ENCODE measurements around the gene CTDP1.

Gene CTDP1

DNA sequence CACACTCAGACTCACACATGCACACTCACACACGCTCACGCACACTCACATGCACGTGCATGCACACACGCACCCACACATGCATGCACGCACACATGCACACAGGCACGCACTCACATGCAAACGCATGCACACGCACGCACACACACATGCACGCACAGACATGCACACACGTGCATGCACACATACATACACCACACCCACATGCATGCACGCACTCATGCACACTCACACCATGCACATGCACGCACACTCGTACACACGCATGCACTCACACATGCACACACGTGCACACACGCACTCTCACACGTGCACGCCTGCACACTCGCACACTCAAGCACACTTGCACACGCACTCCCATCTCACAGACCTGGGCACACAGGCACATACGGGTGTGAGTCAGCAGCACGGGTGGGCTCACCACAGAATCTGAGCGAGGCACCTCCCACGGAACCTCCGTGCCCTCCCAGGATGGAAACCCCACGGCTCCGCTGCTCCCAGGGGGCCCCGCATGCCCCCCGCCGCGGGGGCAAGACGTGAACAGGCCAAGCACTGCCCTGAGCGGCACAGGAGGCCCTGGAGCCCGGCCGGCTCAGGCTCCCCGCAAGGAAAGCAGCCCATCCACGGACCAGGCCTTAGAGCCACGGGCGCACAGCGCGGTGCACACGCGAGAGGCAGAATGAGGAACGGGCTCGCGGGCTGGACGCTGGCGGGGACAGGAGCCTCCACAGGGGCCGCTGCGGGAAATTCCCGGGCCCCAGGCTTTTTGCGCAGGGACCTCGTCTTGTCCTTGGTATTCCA, 109.7 kb downstream of the CTDP1 start:
- TF ChIP-seq EZH2phosphoT487 (IDR thresholded peaks at IDR 0.05; ENCODE audit: borderline replicate concordance) (no peak), CTCF (conservative IDR thresholded peaks at IDR 0.05; ENCODE audit: low read length) (no peak)
- Histone ChIP-seq H3K9me3 (ENCODE audit: insufficient read depth, low read depth, low read length) (peaks cover 18% of the 10 kb centered on the region; the same call in 1 of the 2 replicates), H3K4me3 (ENCODE audit: low read length, poor library complexity, severe bottlenecking) (no peak overlapping the region), H2AFZ (ENCODE audit: low read length) (no peak overlapping the region), H4K20me1 (ENCODE audit: insufficient read depth, low read length, poor library complexity, severe bottlenecking) (no peaks in the 10 kb centered on the region), H3K9ac (ENCODE audit: low read depth, low read length, poor library complexity, severe bottlenecking) (no peak overlapping the region), H3K79me2 (ENCODE audit: insufficient read depth, low read length) (no peaks in the 10 kb centered on the region), H3F3A (ENCODE audit: low read depth) (no peaks in the 10 kb centered on the region), H3K9me2 (replicated peaks; ENCODE audit: low read depth, low read length) (no peaks in the 10 kb centered on the region), H3K4me1 (ENCODE audit: insufficient read depth, low read length, poor library complexity, severe bottlenecking) (no peaks in the 10 kb centered on the region), H3K27me3 (ENCODE audit: insufficient read depth, low read length, poor library complexity, severe bottlenecking) (no peaks in the 10 kb centered on the region), H3K36me3 (ENCODE audit: insufficient read depth, low read length) (no peaks in the 10 kb centered on the region), H3K4me2 (ENCODE audit: low read depth, low read length, poor library complexity, severe bottlenecking) (no peak overlapping the region)

GRCh38 chr18:79789901-79790890, 110.6 kb downstream of the CTDP1 start:
- TF ChIP-seq CTCF (conservative IDR thresholded peaks at IDR 0.05; ENCODE audit: low read length) (no peak), EZH2phosphoT487 (IDR thresholded peaks at IDR 0.05; ENCODE audit: borderline replicate concordance) (no peak)
- no peaks in the 10 kb centered on the region for H3K36me3 ChIP-seq (ENCODE audit: insufficient read depth, low read length)
- no peak overlapping the region for H2AFZ ChIP-seq (ENCODE audit: low read length)
- no peaks in the 10 kb centered on the region for H3K27me3 ChIP-seq (ENCODE audit: insufficient read depth, low read length, poor library complexity, severe bottlenecking)
- H3K9ac ChIP-seq (ENCODE audit: low read depth, low read length, poor library complexity, severe bottlenecking), result no peak overlapping the region
- H3K4me1 ChIP-seq (ENCODE audit: insufficient read depth, low read length, poor library complexity, severe bottlenecking), result no peaks in the 10 kb centered on the region
- H3K9me2 ChIP-seq (replicated peaks; ENCODE audit: low read depth, low read length), result no peaks in the 10 kb centered on the region
- H3K4me2 ChIP-seq (ENCODE audit: low read depth, low read length, poor library complexity, severe bottlenecking), result no peak overlapping the region
- H3F3A ChIP-seq (ENCODE audit: low read depth), result no peaks in the 10 kb centered on the region
- no peaks in the 10 kb centered on the region for H3K79me2 ChIP-seq (ENCODE audit: insufficient read depth, low read length)
- H3K9me3 ChIP-seq (ENCODE audit: insufficient read depth, low read depth, low read length), result peaks cover 18% of the 10 kb centered on the region; the same call in 1 of the 2 replicates
- no peaks in the 10 kb centered on the region for H4K20me1 ChIP-seq (ENCODE audit: insufficient read depth, low read length, poor library complexity, severe bottlenecking)
- H3K4me3 ChIP-seq (ENCODE audit: low read length, poor library complexity, severe bottlenecking), result no peak overlapping the region

GRCh38 chr18:79790996-79791972, 111.7 kb downstream of the CTDP1 start:
- no peaks in the 10 kb centered on the region for H3K9me2 ChIP-seq (replicated peaks; ENCODE audit: low read depth, low read length)
- no peak overlapping the region for H2AFZ ChIP-seq (ENCODE audit: low read length)
- H3K9ac ChIP-seq (ENCODE audit: low read depth, low read length, poor library complexity, severe bottlenecking), result no peak overlapping the region
- H3K79me2 ChIP-seq (ENCODE audit: insufficient read depth, low read length), result no peaks in the 10 kb centered on the region
- H3F3A ChIP-seq (ENCODE audit: low read depth), result no peaks in the 10 kb centered on the region
- H3K36me3 ChIP-seq (ENCODE audit: insufficient read depth, low read length), result no peaks in the 10 kb centered on the region
- no peaks in the 10 kb centered on the region for H3K27me3 ChIP-seq (ENCODE audit: insufficient read depth, low read length, poor library complexity, severe bottlenecking)
- H3K4me1 ChIP-seq (ENCODE audit: insufficient read depth, low read length, poor library complexity, severe bottlenecking), result no peaks in the 10 kb centered on the region
- no peaks in the 10 kb centered on the region for H4K20me1 ChIP-seq (ENCODE audit: insufficient read depth, low read length, poor library complexity, severe bottlenecking)
- TF ChIP-seq EZH2phosphoT487 (IDR thresholded peaks at IDR 0.05; ENCODE audit: borderline replicate concordance) (no peak), CTCF (conservative IDR thresholded peaks at IDR 0.05; ENCODE audit: low read length) (no peak)
- H3K9me3 ChIP-seq (ENCODE audit: insufficient read depth, low read depth, low read length), result peaks cover 14% of the 10 kb centered on the region; the same call in 1 of the 2 replicates
- H3K4me3 ChIP-seq (ENCODE audit: low read length, poor library complexity, severe bottlenecking), result no peak overlapping the region
- H3K4me2 ChIP-seq (ENCODE audit: low read depth, low read length, poor library complexity, severe bottlenecking), result no peak overlapping the region

Measured in Loucy (cell line).